Pancreas (tissue), 10 donors: ENCODE results near the gene OR1N2. TPM values are rescaled to one million over a fixed set of nuclear protein-coding genes. Genes with fewer than 3 reads are reported as not detected.

ENCODE experiments used
- ATAC-seq, 4 donors: fragments of 200-7000 bp; cut with Tn5 transposase; one replicate each; pipeline versions ENCODE4 v1.8.0 to v1.9.1; 2020; ENCODE audit warnings: mild to moderate bottlenecking in 4 of 4, moderate library complexity in 4 of 4
- DNase-seq, 6 donors: peaks; one replicate each; pipeline ENCODE4 v3.0.0-alpha.2; 2020
- FAIRE-seq: peaks from 2 replicates; lab custom pipeline; 2012; peaks lifted over from hg19 to GRCh38; lab: Jason Lieb, UNC
- H3K27ac ChIP-seq, 4 donors: fragments of 200-600 bp; sonication (generic); 1 replicate in 3 of 4; 2 replicates in 1 of 4; pipeline versions ENCODE4 v1.5.0 to v1.8.0; 2020
- H3K27me3 ChIP-seq, 4 donors: fragments of 200-600 bp; one replicate each; pipeline ENCODE4 v1.8.0; 2021
- H3K36me3 ChIP-seq, 3 donors: fragments of 200-600 bp; sonication (generic) in 1 of 3; one replicate each; pipeline versions ENCODE4 v1.5.0 to v1.8.0; 2020 to 2021
- H3K4me1 ChIP-seq, 3 donors: fragments of 200-600 bp; one replicate each; pipeline ENCODE4 v1.8.0; 2021
- H3K4me3 ChIP-seq, 4 donors: fragments of 200-600 bp; sonication (generic) in 2 of 4; one replicate each; pipeline versions ENCODE4 v1.5.0 to v1.8.0; 2020 to 2021
- H3K9me3 ChIP-seq, 4 donors: fragments of 200-600 bp; one replicate each; pipeline ENCODE4 v1.8.0; 2021
- CTCF ChIP-seq, 4 donors: fragments of 200-600 bp; sonication (generic) in 3 of 4; IDR thresholded peaks; one replicate each; pipeline versions ENCODE4 v1.5.0 to v1.8.0; 2021; ENCODE audit warnings: antibody characterized with exemption in 4 of 4
- WGBS, 2 donors: extraction: QIAGEN DNeasy Blood & Tissue Kit; methylation state at CpG; one replicate each; pipeline ENCODE4 v1.1.7; 2013; 5-methylcytosine and 5-hydroxymethylcytosine counted together
- intact Hi-C, 3 donors: fragments of 100-400 bp; cut with DNase I; formaldehyde crosslinking; loops; one replicate each; pipeline versions ENCODE4 v1.11.1 to v1.14.2; 2022
- polyA plus RNA-seq, 2 donors: library from polyadenylated mRNA; stranded (reverse); fragments of 200-250 nt; gene quantifications; one replicate each; pipeline ENCODE4 v1.2.3, GENCODE V29; 2013
- total RNA-seq, 6 donors: library from RNA; stranded (reverse); fragmentation: NEBNext Ultra II Directional in 4 of 6; extraction: Animal tissue kit (Norgen Biotek cat#: 25700) in 4 of 6; gene quantifications; one replicate each; pipeline versions ENCODE4 v1.2.1 to v1.2.4, GENCODE V29; 2021 to 2023
- donor health status: healthy with polysubstance abuse.
- donor health status: DM: no; HTN: no; CAD: no; lungs with moderate emphysema.
- donor health status: DM: no; HTN: no; CAD: no.
- donor health status: control.
- donor health status: control.
- donor health status: Bipolar disorder and iron deficiency.
- donor health status: DM: yes; HTN: yes; CAD: no.
- donor health status: DM: no; HTN: no; CAD: no.
- donor health status: DM: no; HTN: no; CAD: no.
- donor health status: DM: yes; HTN: yes; CAD: no.

The OR1N2 gene, protein sequence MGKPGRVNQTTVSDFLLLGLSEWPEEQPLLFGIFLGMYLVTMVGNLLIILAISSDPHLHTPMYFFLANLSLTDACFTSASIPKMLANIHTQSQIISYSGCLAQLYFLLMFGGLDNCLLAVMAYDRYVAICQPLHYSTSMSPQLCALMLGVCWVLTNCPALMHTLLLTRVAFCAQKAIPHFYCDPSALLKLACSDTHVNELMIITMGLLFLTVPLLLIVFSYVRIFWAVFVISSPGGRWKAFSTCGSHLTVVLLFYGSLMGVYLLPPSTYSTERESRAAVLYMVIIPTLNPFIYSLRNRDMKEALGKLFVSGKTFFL
- total RNA-seq (not detected), polyA plus RNA-seq (not detected)

DNA sequence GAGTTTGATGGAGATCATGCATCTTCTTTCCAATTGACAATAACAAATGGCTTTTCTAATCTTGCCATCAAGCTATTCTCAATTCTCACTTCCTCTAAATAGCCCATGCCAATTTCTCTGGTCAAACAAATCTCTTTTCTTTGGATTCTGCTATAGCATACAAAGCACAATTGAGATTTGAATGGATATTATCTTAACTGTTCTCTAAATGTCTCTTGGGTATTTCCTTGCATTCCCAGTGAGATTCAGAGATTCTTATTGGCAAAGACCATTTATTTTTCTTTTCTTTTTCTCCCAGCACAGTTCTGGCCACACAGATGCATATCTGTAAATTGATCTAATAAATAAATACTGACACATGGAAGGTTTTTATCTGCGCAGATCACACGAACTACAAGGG, at the start of gene OR1N2:
Gene OR1N2 (plus strand): TSS at position 301 of the 400 bp plus-strand sequence. CDS start 100 bp downstream, outside the sequence.
- H3K4me1 ChIP-seq = no peaks in the 10 kb centered on the region
- no peak for ATAC-seq
- H3K27ac ChIP-seq = no peak within 1 kb of the TSS
- no peaks in the 10 kb centered on the region for H3K36me3 ChIP-seq
- H3K9me3 ChIP-seq = no peaks in the 10 kb centered on the region
- no peaks in the 10 kb centered on the region for H3K27me3 ChIP-seq
- WGBS, 2 donors = 47% methylated on average over 2 of the region's 2 CpGs
- DNase-seq = no peak
- no peak for TF ChIP-seq CTCF (IDR thresholded peaks at IDR 0.05)
- intact Hi-C loops = no loop called here
- no peak for FAIRE-seq
- H3K4me3 ChIP-seq = no peak within 1 kb of the TSS

- Histone ChIP-seq H3K4me1 (no peaks in the 10 kb centered on the region), H3K4me3 (no peak overlapping the region), H3K27ac (no peak overlapping the region), H3K36me3 (no peaks in the 10 kb centered on the region), H3K27me3 (no peaks in the 10 kb centered on the region), H3K9me3 (no peaks in the 10 kb centered on the region)
- WGBS, 2 donors = 11 to 25% methylated on average over 2 of the region's 2 CpGs
- intact Hi-C loops = no loop called here
- DNase-seq (no peak), ATAC-seq (no peak), FAIRE-seq (no peak)
- TF ChIP-seq CTCF (IDR thresholded peaks at IDR 0.05) = no peak
Measured at GRCh38 chr9:122506964-122507363, 45.9 kb upstream of the OR1N2 start.

- FAIRE-seq (no peak), DNase-seq (no peak), ATAC-seq (no peak)
- Histone ChIP-seq H3K27ac (no peak within 1 kb of the TSS), H3K4me1 (no peaks in the 10 kb centered on the region), H3K27me3 (no peaks in the 10 kb centered on the region), H3K36me3 (no peaks in the 10 kb centered on the region), H3K4me3 (no peak within 1 kb of the TSS), H3K9me3 (no peaks in the 10 kb centered on the region)
- TF ChIP-seq CTCF (IDR thresholded peaks at IDR 0.05) = no peak
- intact Hi-C loops = no loop called here
- 61 to 75% methylated on average over 6 of the region's 6 CpGs for WGBS, 2 donors
Measured at GRCh38 chr9:122510502-122510901, 42.4 kb upstream of the OR1N2 start, which contains the start of gene OR1J2. OR1J2 (plus strand) TSS chr9:122510802; CDS start chr9:122510802, 0 bp downstream.

GRCh38 chr9:122518226-122518625, 34.7 kb upstream of the OR1N2 start:
- ATAC-seq (no peak), DNase-seq (no peak), FAIRE-seq (no peak)
- peaks cover 0 to 4% (median 0%) of the 10 kb centered on the region in 4 donors for H3K27me3 ChIP-seq
- intact Hi-C loops = no loop called here
- no peak for TF ChIP-seq CTCF (IDR thresholded peaks at IDR 0.05)
- no peaks in the 10 kb centered on the region for H3K9me3 ChIP-seq
- WGBS, 2 donors = 49 to 60% methylated on average over 2 of the region's 2 CpGs
- no peak overlapping the region for H3K27ac ChIP-seq
- no peaks in the 10 kb centered on the region for H3K4me1 ChIP-seq
- H3K4me3 ChIP-seq = no peak overlapping the region
- H3K36me3 ChIP-seq = no peaks in the 10 kb centered on the region

GRCh38 chr9:122518841-122519240, 34.1 kb upstream of the OR1N2 start, which contains the start of gene OR1J4:
OR1J4 (plus strand) TSS chr9:122519141; CDS start chr9:122519141, 0 bp downstream.
- Histone ChIP-seq H3K36me3 (no peaks in the 10 kb centered on the region), H3K4me1 (no peaks in the 10 kb centered on the region), H3K4me3 (no peak within 1 kb of the TSS), H3K27me3 (peaks cover 0 to 4% (median 0%) of the 10 kb centered on the region in 4 donors), H3K9me3 (no peaks in the 10 kb centered on the region), H3K27ac (no peak within 1 kb of the TSS)
- no peak for ATAC-seq
- intact Hi-C loops = no loop called here
- DNase-seq = no peak
- no peak for TF ChIP-seq CTCF (IDR thresholded peaks at IDR 0.05)
- 64 to 78% methylated on average over 4 of the region's 4 CpGs for WGBS, 2 donors
- FAIRE-seq = no peak
